ENCODE results near the gene DNAH1. TPM values are rescaled to one million over a fixed set of nuclear protein-coding genes. Genes with fewer than 3 reads are reported as not detected.

The DNAH1 gene
- total RNA-seq, 1 experiment from 2014 or later, result 3.1 TPM

DNA sequence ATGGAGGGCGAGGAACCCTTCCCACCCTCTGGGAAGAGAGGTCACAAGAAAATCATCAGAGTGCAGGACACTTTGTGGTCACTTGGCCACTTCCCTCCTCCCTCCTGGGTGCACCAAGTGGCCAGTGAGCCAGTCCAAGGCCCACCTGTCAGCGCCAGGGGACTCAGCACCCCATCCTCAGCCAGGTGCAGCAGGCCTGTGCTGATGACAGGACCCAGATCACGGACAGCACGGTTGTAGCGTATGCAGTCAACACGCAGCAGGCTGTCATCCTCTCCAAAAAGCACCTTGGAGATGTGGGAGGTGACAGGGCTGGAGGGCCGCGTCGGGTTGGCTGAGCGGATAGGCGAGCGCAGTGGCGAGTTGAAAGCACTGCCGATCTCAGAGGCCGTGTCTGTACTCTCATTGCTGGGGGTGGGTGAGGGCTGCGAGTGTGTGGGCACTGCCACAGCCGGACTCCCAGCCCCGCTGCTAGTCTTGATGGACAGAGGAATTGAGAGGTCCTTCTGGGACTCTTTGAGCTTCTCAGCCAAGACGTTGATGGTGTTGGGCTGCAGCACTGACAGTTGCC, 87.2 kb downstream of the DNAH1 start:
- no peak for DNase-seq (ENCODE audit: low spot score)

DNA sequence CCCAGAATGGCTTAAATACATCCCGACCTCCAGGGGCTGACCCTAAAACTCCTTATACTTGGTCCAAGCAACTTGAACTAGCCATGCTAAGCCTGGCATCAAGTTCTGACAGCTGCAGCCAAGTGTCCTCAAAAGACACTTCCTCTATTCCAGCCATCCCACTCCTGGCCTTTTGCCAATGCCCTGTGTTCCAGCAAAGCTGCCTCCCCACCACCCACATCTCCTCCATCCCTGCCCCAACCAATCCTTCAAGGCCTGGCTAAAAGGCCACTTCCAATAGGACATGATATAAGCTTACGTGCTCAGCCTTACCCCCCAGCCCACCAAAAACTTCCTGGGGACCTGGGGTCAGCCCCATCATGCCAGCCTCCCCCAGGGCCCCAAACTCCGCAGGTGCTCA, 87.8 kb downstream of the DNAH1 start:
- DNase-seq (ENCODE audit: low spot score), result no peak

DNA sequence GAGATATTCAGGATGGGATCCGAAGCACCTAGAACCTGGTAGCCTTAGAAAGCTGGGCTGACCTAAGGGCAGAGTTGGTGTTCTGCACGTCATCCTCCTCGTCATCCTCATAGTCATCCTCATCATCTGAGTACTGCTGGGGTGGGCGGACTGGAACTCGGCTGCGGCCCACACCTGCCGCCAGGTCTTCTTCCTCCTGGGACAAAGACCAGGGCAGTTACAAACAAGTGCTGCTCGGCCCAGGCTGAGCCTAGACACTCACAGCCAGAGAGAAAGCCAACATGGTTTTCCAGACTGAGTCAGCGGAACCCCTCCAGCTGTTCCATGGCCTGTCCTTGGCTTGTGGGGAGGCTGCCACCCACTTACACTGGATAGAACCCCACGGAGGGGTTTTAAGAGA, 88.3 kb downstream of the DNAH1 start:
- no peak for DNase-seq (ENCODE audit: low spot score)

DNA sequence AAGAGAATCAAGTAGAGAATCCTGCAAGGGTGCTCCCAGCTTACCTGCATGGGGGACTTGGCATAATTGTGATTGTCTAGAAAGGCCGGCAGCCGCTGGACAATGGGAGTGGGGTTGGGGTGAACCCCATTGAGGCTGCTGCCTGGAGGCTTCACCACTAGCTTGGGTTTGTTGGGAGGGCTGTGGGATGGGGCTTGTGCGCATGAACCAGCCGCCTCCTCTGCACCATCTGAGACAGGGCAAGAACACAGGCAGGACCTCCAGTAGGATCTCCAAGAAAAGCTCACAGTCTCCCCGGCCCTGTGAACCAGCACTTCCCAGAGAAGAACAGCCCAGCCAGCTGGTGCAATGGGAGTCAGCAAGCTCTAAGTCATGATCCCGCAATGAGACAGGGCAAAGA, 88.9 kb downstream of the DNAH1 start:
- DNase-seq (ENCODE audit: low spot score), result no peak

GRCh38 chr3:52405601-52406110, 89.5 kb downstream of the DNAH1 start:
- no peak for DNase-seq (ENCODE audit: low spot score)

DNA sequence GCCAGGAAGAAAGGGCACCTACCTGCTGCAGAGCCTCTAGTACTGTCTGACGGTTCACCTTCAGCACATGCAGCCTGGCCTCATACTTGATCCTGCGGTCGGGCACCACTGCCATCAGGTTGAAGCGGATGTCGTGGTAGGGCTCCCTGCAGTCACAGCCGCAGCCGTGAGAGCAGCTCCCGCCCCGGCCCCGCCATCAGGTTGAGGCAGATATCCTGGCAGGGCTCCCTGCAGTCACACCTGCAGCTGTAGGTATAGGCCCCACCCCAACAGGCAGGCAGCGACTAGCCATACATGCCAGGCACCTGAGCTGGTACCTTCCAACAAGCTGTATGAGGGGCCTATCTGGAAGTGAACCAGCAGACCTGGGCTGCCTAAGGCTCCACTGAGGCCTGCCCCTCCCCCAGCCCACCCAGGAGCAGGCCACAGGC, 90.1 kb downstream of the DNAH1 start:
- no peak for DNase-seq (ENCODE audit: low spot score)

DNA sequence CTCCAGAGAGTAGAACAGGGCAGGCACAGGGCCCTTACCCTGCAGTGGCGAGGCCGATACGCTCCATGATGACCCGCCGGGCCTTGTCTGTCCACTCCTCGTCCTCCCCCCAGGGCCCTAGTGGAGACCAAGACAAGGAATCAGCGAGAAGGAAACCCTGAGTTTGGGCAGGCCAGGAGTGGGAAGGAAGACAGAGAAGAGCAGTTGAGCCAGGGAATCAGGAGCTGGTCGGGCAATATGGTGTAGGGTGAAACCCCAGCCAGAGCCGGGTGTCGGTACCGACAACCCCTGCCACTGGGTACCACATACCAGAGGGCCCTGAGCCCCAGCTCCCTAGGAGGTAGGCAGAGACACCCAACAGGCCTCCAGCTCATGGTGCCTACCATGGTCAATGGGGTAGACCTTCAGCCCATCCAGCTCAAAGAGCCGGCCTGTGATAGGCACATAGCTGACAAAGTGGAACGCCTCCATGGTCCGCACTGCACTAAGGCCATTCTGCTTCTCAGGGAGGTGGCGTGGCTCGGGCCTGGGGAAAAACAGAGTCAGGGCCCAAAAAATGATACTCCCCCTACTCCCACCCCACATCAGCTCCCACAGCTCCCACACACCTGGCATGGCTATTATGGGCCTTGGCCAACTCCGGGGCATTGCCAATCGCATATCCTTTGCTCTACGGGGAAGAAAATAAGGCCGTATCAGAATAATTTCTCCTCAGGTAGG, 90.8 kb downstream of the DNAH1 start:
- DNase-seq (ENCODE audit: low spot score), result no peak

GRCh38 chr3:52407779-52408178, 91.7 kb downstream of the DNAH1 start:
- no peak for DNase-seq (ENCODE audit: low spot score)

DNA sequence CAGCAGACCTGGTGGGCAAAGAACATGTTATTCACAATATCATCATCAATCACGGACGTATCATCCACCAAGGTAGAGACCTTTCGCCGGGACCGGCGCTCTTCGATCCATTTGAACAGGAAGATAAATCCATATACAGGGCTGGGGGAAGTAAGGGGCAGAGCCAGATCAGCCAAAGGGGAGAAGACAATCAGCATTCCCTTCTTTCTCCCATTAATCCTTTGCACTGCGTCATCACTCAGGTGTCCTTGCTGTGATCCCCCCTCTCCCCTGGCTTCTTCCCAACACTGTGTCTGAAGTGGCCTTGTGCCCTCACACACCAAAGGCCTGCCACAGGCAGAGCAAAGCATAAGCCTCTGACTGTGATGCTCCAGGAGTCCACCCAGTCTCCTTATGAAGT, 92.3 kb downstream of the DNAH1 start:
- no peak for DNase-seq (ENCODE audit: low spot score)

GRCh38 chr3:52415800-52416199, 99.7 kb downstream of the DNAH1 start:
- no peak for DNase-seq (ENCODE audit: low spot score)

DNA sequence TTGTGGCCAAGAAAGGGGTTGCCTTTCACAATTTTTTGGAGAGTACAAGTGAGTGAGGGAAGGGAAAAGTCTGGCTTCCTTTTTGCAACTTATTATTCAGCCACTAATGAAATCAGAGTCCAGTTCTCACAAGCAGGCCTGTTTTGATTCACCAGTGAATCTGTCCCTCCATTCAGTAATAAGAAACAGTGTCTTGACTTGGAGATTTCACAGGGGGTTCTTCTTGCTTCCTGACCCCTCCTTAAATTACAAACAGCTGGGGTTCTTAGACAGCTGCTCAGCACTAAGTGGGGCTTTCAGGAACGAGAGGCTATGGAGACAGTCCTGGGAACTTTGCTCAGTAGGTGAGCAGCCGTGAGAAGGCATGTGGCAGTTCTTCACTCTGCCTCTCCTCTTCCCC, 104.3 kb downstream of the DNAH1 start:
- DNase-seq (ENCODE audit: low spot score), result no peak

GRCh38 chr3:52422669-52423068, 106.5 kb downstream of the DNAH1 start:
- DNase-seq (ENCODE audit: low spot score), result no peak

DNA sequence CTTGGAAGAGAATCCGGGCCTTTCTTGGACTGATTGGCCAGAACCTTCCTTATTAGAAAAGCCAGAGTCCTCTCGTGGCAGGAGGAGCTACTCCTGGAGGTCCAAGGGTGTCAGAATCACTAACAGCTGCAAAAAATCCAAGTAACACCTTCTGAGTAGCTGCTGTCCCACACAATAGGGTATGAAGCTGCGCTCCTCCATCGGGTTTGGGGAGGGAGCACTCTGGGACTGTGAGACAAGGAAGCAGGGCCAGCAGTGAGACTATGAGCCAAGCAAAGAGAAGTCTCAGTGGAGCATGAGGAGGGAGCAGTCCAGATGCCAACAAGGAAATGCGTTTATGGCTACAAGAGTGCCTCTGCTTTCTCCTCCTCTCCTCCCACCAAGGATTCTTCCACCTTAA, 107.1 kb downstream of the DNAH1 start:
- DNase-seq (ENCODE audit: low spot score), result no peak

GRCh38 chr3:52428151-52429005, 112.3 kb downstream of the DNAH1 start:
- DNase-seq (ENCODE audit: low spot score), result peak; percentile 57

GRCh38 chr3:52429031-52429430, 112.9 kb downstream of the DNAH1 start:
- no peak for DNase-seq (ENCODE audit: low spot score)

DNA sequence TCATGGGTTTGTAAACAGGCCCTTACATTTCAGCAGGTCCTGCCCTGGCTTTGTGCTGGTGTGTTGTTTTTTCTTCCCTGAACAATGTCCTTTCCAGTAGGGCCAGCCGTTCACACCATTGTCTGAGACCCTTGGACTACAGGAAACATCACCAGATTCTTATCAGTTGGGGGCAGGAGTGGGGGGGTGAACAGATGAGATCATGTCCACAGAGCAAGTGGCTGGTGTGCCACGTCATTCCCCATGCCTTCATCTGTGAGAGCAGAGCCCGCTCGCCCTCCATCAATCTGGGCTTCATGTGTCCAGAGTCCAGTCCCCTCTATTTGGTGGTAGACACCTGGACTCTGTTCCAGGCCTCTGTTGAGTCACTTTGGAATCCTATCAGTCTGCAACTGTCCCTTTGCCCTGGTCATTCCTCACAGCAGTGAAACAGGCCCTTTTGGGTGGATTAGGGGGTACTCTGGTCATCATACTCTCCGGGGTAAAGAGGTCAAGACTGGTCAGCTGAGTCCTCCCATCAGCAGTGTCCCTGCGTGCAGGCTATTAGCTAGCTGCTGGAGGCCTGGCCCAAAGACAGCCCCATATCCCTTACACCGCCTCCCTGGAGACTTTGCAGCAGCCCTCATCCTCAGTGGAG, 113.8 kb downstream of the DNAH1 start:
- DNase-seq (ENCODE audit: low spot score), result peak; percentile 18

DNA sequence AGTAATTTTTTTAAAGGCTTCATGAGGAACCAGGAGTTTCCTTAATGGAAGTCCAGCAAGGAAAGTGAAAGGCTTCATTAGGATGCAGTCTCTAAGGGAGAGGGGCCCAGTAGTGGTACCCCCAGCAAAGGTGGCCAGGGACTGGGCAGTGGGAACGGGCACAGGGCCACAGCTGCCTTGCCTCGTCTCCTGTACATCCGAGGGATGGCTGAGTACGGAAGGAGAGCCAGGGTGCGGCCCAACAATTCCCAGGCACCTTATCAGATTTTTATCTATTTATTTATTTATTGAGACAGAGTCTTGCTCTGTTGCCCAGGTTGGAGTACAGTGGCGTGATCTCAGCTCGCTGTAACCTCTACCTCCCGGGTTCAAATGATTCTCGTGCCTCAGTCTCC, 114.3 kb downstream of the DNAH1 start:
- DNase-seq (ENCODE audit: low spot score), result no peak

DNA sequence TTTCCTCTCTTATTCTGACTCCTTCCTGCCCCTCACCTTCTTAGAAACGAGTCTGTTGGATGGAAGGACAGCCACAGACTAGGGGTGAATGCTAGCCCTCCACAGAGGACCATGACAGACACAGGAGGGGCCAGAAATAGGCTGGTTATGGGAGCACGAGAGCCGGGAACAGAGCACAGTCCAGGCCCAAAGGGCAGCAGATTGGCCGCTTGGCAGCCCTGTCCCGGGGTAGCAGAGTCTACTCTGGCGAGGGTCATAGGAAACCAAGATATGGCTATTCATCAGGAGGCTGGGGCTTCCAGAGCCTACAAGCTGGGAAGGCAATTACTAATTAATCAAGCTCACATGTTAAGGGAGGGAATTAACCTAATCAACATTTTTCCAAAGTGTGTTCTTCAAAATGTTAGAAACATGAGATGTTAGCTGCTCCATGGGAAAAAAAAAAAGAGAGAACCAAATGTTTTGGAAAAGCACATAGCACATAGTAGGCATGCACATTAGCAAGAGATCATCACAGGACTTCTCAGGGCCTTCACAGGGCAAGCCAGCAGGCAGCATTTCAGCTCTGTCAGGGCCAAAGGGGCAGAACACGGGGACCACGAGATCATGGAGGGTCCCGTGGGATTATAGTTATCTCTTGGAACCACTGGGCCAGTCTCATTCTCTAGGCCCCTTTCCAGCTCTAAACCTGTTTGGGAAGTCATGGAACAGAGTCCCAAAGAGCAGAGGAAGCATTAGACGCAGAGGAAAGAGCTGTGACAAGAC, 115.5 kb downstream of the DNAH1 start:
- DNase-seq (ENCODE audit: low spot score), result no peak

DNA sequence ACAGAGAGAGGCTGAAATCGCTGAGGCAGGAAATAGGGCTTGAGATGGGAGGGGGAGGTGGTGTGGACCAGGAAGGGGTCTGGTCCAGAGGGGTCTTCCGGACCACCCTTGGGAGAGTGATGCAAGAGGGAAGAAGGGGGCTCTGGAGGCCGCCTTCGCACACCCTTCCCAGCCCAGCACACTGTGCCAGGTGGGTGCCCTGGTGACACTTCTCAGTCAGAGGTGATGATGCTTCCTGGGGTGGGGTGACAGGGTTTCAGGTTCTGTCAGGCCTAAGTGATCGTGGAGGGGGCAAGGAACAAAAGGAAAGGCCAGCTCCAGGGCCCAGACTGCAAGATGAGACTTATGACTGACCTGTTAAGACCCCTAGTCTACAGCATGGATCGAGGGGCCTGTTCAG, 116.1 kb downstream of the DNAH1 start:
- DNase-seq (ENCODE audit: low spot score), result no peak

DNA sequence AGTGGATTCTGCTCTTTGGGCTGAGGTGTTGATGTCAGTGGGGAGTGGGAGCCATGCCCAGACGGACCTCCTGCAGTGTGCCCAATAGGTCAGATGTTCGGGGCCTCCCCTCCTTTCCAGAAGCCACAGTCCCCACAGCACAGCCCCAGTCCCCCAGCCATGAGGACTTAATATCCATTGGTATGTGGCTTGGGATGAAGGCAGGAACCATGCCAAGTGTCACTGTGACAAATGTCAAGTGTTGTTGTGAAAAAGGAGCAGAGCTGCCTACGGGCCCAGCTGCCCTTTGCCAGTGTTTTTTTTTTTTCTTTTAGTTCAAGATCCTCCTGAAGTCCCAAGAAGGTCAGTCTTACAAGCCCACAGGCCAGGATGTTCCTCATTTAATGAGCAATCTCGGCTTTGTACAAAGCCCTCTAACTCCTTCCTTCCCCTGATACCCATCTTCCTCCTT, 116.6 kb downstream of the DNAH1 start:
- DNase-seq (ENCODE audit: low spot score), result no peak

GRCh38 chr3:52433328-52433995, 117.3 kb downstream of the DNAH1 start:
- DNase-seq (ENCODE audit: low spot score), result no peak
